SK-N-SH (cell line): Measurements from ENCODE around the gene YPEL1. TPM values are rescaled to one million over a fixed set of nuclear protein-coding genes. Genes with fewer than 3 reads are reported as not detected.

ENCODE experiments used
- CTCF ChIA-PET: fragments of 300-600, 350-600 bp; formaldehyde crosslinking; extraction: SDS; loops from one replicate; lab custom pipeline; 2021; lab: Yijun Ruan, JAX
- POLR2A ChIA-PET: fragments of 350-600 bp; sonication (Branson Sonifier 250); formaldehyde crosslinking; extraction: SDS; loops from one replicate; lab custom pipeline; 2020; ENCODE audit warnings: antibody characterized with exemption, inconsistent platforms; lab: Yijun Ruan, JAX
- DNase-seq: peaks from one replicate; pipeline ENCODE4 v3.0.0; 2012
- H2AFZ ChIP-seq: fragments of 200-600 bp; sonication (generic); 2 replicates; pipeline ENCODE4 v1.8.1; 2016; ENCODE audit warnings: antibody characterized with exemption, mild to moderate bottlenecking, low read depth
- H3F3A ChIP-seq: fragments of 200-600 bp; sonication (generic); replicated peaks from 2 replicates; pipeline ENCODE3; 2016; ENCODE audit warnings: antibody characterized with exemption, mild to moderate bottlenecking; ENCODE audit not compliant: insufficient read depth
- H3K27ac ChIP-seq, 2 experiments: fragments of 200-500 bp in 1 of 2; fragments of 200-600 bp in 1 of 2; sonication (Bioruptor generic) in 1 of 2; sonication (generic), shearing (Covaris generic) in 1 of 2; 2 replicates each; pipeline versions ENCODE4 v1.5.1 to v1.6.1; 2014 to 2016; ENCODE audit warnings: low read depth in 2 of 2, inconsistent platforms in 1 of 2, low read length in 1 of 2, mild to moderate bottlenecking in 1 of 2, mixed read lengths in 1 of 2
- H3K27me3 ChIP-seq: fragments of 200-600 bp; sonication (generic), shearing (Covaris generic); 2 replicates; pipeline ENCODE4 v1.6.1; 2016; ENCODE audit warnings: mixed run types; ENCODE audit not compliant: insufficient read depth
- H3K36me3 ChIP-seq, 2 experiments: fragments of 200-500 bp in 1 of 2; fragments of 200-600 bp in 1 of 2; sonication (Bioruptor generic) in 1 of 2; sonication (generic) in 1 of 2; replicated peaks in 1 of 2; 2 replicates each; pipeline versions ENCODE3 to v1.5.1; 2014 to 2016; ENCODE audit warnings: low read length in 1 of 2, mild to moderate bottlenecking in 1 of 2; ENCODE audit not compliant: insufficient read depth in 2 of 2, control insufficient read depth in 1 of 2
- H3K4me1 ChIP-seq, 2 experiments: fragments of 200-500 bp in 1 of 2; fragments of 200-600 bp in 1 of 2; sonication (Bioruptor generic) in 1 of 2; sonication (generic), shearing (Covaris generic) in 1 of 2; 2 replicates each; pipeline versions ENCODE4 v1.5.1 to v1.6.1; 2014 to 2016; ENCODE audit warnings: low read depth in 1 of 2, low read length in 1 of 2, mixed run types in 1 of 2; ENCODE audit not compliant: insufficient read depth in 2 of 2, control insufficient read depth in 1 of 2
- H3K4me2 ChIP-seq: fragments of 200-600 bp; sonication (generic), shearing (Covaris generic); 2 replicates; pipeline ENCODE4 v1.6.1; 2017; ENCODE audit warnings: mixed run types
- H3K4me3 ChIP-seq, 2 experiments: fragments of 200-500 bp in 1 of 2; fragments of 200-600 bp in 1 of 2; sonication (Bioruptor generic) in 1 of 2; sonication (generic), shearing (Covaris generic) in 1 of 2; 2 replicates each; pipeline versions ENCODE4 v1.5.1 to v1.8.1; 2014 to 2016; ENCODE audit warnings: low read depth in 2 of 2, inconsistent platforms in 1 of 2, low read length in 1 of 2, mild to moderate bottlenecking in 1 of 2, mixed read lengths in 1 of 2, moderate library complexity in 1 of 2
- H3K79me2 ChIP-seq: fragments of 200-600 bp; sonication (generic); 2 replicates; pipeline ENCODE4 v1.8.1; 2017; ENCODE audit warnings: mild to moderate bottlenecking; ENCODE audit not compliant: insufficient read depth
- H3K9ac ChIP-seq: fragments of 200-600 bp; sonication (generic); 2 replicates; pipeline ENCODE4 v1.6.1; 2017; ENCODE audit warnings: mixed run types
- H3K9me2 ChIP-seq: fragments of 200-600 bp; sonication (generic); 2 replicates; pipeline ENCODE4 v1.6.1; 2017; ENCODE audit warnings: mixed run types
- H3K9me3 ChIP-seq: fragments of 200-600 bp; sonication (generic); 2 replicates; pipeline ENCODE4 v1.6.1; 2017; ENCODE audit warnings: mixed run types, mild to moderate bottlenecking, moderate library complexity
- H4K20me1 ChIP-seq: fragments of 200-600 bp; sonication (generic); 2 replicates; pipeline ENCODE4 v1.6.1; 2017; ENCODE audit warnings: mild to moderate bottlenecking, mixed run types; ENCODE audit not compliant: insufficient read depth
- FOSL2 ChIP-seq: IDR thresholded peaks from 2 replicates; pipeline ENCODE4 v1.4.0; 2012; ENCODE audit warnings: low read depth, mild to moderate bottlenecking, moderate library complexity, borderline replicate concordance
- FOXM1 ChIP-seq: IDR thresholded peaks from 2 replicates; pipeline ENCODE4 v1.4.0; 2012; ENCODE audit warnings: low read depth, mild to moderate bottlenecking
- JUND ChIP-seq: IDR thresholded peaks from 2 replicates; pipeline ENCODE4 v1.4.0; 2012
- NFIC ChIP-seq: IDR thresholded peaks from 2 replicates; pipeline ENCODE4 v1.4.0; 2012; ENCODE audit warnings: borderline replicate concordance
- PBX3 ChIP-seq: IDR thresholded peaks from 2 replicates; pipeline ENCODE4; 2012
- POLR2AphosphoS5 ChIP-seq: IDR thresholded peaks from 2 replicates; pipeline ENCODE4 v1.6.1; 2012; ENCODE audit warnings: low read depth, low read length
- RCOR1 ChIP-seq: fragments of 150-350 bp; IDR thresholded peaks from 2 replicates; pipeline ENCODE4 v1.6.1; 2017; ENCODE audit warnings: antibody characterized with exemption, low read length
- SIN3A ChIP-seq: IDR thresholded peaks from 2 replicates; pipeline ENCODE4 v1.6.1; 2012; ENCODE audit warnings: low read depth, mild to moderate bottlenecking, low read length, moderate library complexity, borderline replicate concordance
- USF2 ChIP-seq: fragments of 150-350 bp; IDR thresholded peaks from 2 replicates; pipeline ENCODE4 v1.6.1; 2017; ENCODE audit warnings: antibody characterized with exemption, low read length, low read depth, borderline replicate concordance
- WGBS: methylation state at CpG from one replicate; pipeline ENCODE4 v1.1.6; 2017; ENCODE audit warnings: low lambda C conversion rate; 5-methylcytosine and 5-hydroxymethylcytosine counted together
- polyA plus RNA-seq, 3 experiments: library from polyadenylated mRNA; depleted of rRNA; stranded (reverse); fragments of >200 nt; gene quantifications; 2 replicates each; pipeline ENCODE4 v1.2.3, GENCODE V29; 2012

The YPEL1 gene
- polyA plus RNA-seq, 1 of the 3 experiments (the other 2 are of a cell fraction) = 2.4 TPM

GRCh38 chr22:21703684-21704316 lies 31.8 kb downstream of the YPEL1 start:
- WGBS = 97% methylated on average over 22 of the region's 31 CpGs
- Histone ChIP-seq H3F3A (no peaks in the 10 kb centered on the region), H3K9me2 (no peaks in the 10 kb centered on the region), H3K27ac (no peak overlapping the region), H3K9ac (no peak overlapping the region), H3K4me1 (peaks cover 0 to 7% of the 10 kb centered on the region in 2 experiments; a peak in 1 of 4 replicates), H3K4me2 (no peak overlapping the region), H3K27me3 (no peaks in the 10 kb centered on the region), H3K79me2 (no peaks in the 10 kb centered on the region), H4K20me1 (no peaks in the 10 kb centered on the region), H2AFZ (no peak overlapping the region), H3K4me3 (no peak overlapping the region), H3K36me3 (peaks cover 0 to 11% of the 10 kb centered on the region in 2 experiments), H3K9me3 (no peaks in the 10 kb centered on the region)
- ChIA-PET CTCF (interaction anchor here (5.4 kb wide), 1 partner anchor 235 kb away, joined by 54 read pairs; no protein-coding TSS in a partner anchor), POLR2A (no interaction called here)
- no peak for DNase-seq
- TF ChIP-seq PBX3 (no peak), POLR2AphosphoS5 (no peak), FOSL2 (no peak)

GRCh38 chr22:21702700-21703683 lies 32.6 kb downstream of the YPEL1 start:
- H3K4me1 ChIP-seq = peaks cover 4% of the 10 kb centered on the region in 2 experiments; a peak in 1 of 4 replicates
- H4K20me1 ChIP-seq = no peaks in the 10 kb centered on the region
- no peak overlapping the region for H3K9ac ChIP-seq
- no peak overlapping the region for H2AFZ ChIP-seq
- H3K27ac ChIP-seq = no peak overlapping the region
- ChIA-PET POLR2A (no interaction called here), CTCF (no interaction called here)
- no peak for DNase-seq
- no peak overlapping the region for H3K4me3 ChIP-seq
- WGBS = 93% methylated on average over 12 of the region's 30 CpGs
- TF ChIP-seq JUND (no peak), RCOR1 (no peak), SIN3A (no peak), FOXM1 (no peak), NFIC (no peak), USF2 (no peak), POLR2AphosphoS5 (0 out of 2 replicates have a peak, but pooled peaks have one; percentile 9)
- no peaks in the 10 kb centered on the region for H3K79me2 ChIP-seq
- no peaks in the 10 kb centered on the region for H3K27me3 ChIP-seq
- peaks cover 0 to 17% of the 10 kb centered on the region in 2 experiments for H3K36me3 ChIP-seq
- H3K9me3 ChIP-seq = no peaks in the 10 kb centered on the region
- peaks cover 5% of the 10 kb centered on the region for H3F3A ChIP-seq
- no peak overlapping the region for H3K4me2 ChIP-seq
- no peaks in the 10 kb centered on the region for H3K9me2 ChIP-seq
